ENCODE results near the gene UGT1A5. TPM values are rescaled to one million over a fixed set of nuclear protein-coding genes. Genes with fewer than 3 reads are reported as not detected.
"Not testable (repeated sequence)": the region's sequence is repeated elsewhere in the genome, so short reads cannot be mapped to it uniquely, and the experiment has no call there.

The UGT1A5 gene
- total RNA-seq, 1 donor from 2014 or later: not detected

- DNase-seq: no peak
Measured at GRCh38 chr2:233698740-233699139, 14.0 kb upstream of the UGT1A5 start.

GRCh38 chr2:233699424-233700027 is 13.2 kb upstream of the UGT1A5 start:
- DNase-seq: no peak

GRCh38 chr2:233700028-233700635 is 12.6 kb upstream of the UGT1A5 start:
- no peak for DNase-seq

GRCh38 chr2:233700842-233701241 is 11.9 kb upstream of the UGT1A5 start:
- DNase-seq: not testable (repeated sequence)

- DNase-seq: no peak
Measured at GRCh38 chr2:233702238-233702637, 10.5 kb upstream of the UGT1A5 start.

- no peak for DNase-seq
Measured at GRCh38 chr2:233705911-233706506, 6.7 kb upstream of the UGT1A5 start.

- no peak for DNase-seq
Measured at GRCh38 chr2:233706720-233707119, 6.0 kb upstream of the UGT1A5 start.

- no peak for DNase-seq
Measured at GRCh38 chr2:233707940-233708644, 4.6 kb upstream of the UGT1A5 start.

- DNase-seq: no peak
Measured at GRCh38 chr2:233708942-233709341, 3.8 kb upstream of the UGT1A5 start.

GRCh38 chr2:233711312-233712008 is 1.2 kb upstream of the UGT1A5 start:
- peak; percentile 18 for DNase-seq

- no peak for DNase-seq
Measured at GRCh38 chr2:233713262-233713615, 532 bp downstream of the UGT1A5 start.

- DNase-seq: no peak
Measured at GRCh38 chr2:233714121-233714520, 1.4 kb downstream of the UGT1A5 start.

GRCh38 chr2:233718552-233718951 is 5.8 kb downstream of the UGT1A5 start, which contains the start of gene UGT1A4:
Gene UGT1A4, plus strand, starts transcription at chr2:233718736. Its CDS starts 85 bp downstream, at chr2:233718821.
- DNase-seq: no peak

GRCh38 chr2:233728723-233729301 is 16.1 kb downstream of the UGT1A5 start, which contains the start of gene UGT1A3:
Gene UGT1A3, plus strand, starts transcription at chr2:233729042. Its CDS starts 85 bp downstream, at chr2:233729127.
- DNase-seq: no peak

GRCh38 chr2:233736868-233737653 is 24.4 kb downstream of the UGT1A5 start:
- DNase-seq: not testable (repeated sequence)

GRCh38 chr2:233740870-233741269 is 28.2 kb downstream of the UGT1A5 start:
- DNase-seq: no peak

- DNase-seq: no peak
Measured at GRCh38 chr2:233743464-233744259, 31.0 kb downstream of the UGT1A5 start.

GRCh38 chr2:233745073-233745755 is 32.5 kb downstream of the UGT1A5 start:
- no peak for DNase-seq

- DNase-seq: not testable (repeated sequence)
Measured at GRCh38 chr2:233745838-233746237, 33.1 kb downstream of the UGT1A5 start.

Data from occipital lobe (tissue), 2 donors.